Thyroid gland (tissue), 4 donors: ENCODE measurements around the gene MDGA2.

Source experiments
- POLR2A ChIP-seq, 2 donors: fragments of 450-650 bp; IDR thresholded peaks; one replicate each; pipeline ENCODE4 v1.6.1; 2017; ENCODE audit warnings: antibody characterized with exemption in 2 of 2, mild to moderate bottlenecking in 2 of 2, moderate library complexity in 1 of 2
- TF ChIP-seq, protein P1 (sequence below), 6 experiments: fragments of 200-600 bp in 3 of 6; fragments of 450-650 bp in 3 of 6; sonication (generic) in 3 of 6; IDR thresholded peaks; one replicate each; pipeline ENCODE4 v1.5.1; 2016 to 2019; ENCODE audit warnings: antibody characterized with exemption in 6 of 6, mild to moderate bottlenecking in 2 of 6, inconsistent platforms in 1 of 6, moderate library complexity in 1 of 6

DNA sequence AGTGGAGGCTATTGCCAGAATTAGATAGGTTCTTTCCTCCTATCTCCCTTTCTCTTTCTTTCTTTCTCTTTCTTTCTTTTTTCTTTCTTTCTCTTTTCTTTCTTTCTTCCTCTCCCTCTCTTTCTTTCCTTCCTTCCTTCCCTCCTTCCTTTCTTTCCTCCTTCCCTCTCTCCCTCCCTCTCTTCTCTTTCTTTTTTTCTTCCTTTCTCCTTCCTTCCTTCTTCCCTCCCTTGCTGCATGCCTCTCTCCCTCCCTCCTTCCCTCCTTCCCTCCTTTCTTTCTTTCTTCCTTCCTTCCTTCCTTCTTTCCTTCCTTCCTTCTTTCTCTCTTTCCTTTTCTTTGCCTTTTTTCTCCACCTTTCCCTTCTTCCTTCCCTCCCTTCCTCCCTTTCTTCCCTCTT lies 16.4 kb upstream of the MDGA2 start:
- TF ChIP-seq, protein P1, sequence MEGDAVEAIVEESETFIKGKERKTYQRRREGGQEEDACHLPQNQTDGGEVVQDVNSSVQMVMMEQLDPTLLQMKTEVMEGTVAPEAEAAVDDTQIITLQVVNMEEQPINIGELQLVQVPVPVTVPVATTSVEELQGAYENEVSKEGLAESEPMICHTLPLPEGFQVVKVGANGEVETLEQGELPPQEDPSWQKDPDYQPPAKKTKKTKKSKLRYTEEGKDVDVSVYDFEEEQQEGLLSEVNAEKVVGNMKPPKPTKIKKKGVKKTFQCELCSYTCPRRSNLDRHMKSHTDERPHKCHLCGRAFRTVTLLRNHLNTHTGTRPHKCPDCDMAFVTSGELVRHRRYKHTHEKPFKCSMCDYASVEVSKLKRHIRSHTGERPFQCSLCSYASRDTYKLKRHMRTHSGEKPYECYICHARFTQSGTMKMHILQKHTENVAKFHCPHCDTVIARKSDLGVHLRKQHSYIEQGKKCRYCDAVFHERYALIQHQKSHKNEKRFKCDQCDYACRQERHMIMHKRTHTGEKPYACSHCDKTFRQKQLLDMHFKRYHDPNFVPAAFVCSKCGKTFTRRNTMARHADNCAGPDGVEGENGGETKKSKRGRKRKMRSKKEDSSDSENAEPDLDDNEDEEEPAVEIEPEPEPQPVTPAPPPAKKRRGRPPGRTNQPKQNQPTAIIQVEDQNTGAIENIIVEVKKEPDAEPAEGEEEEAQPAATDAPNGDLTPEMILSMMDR (IDR thresholded peaks at IDR 0.05) = no peak
- TF ChIP-seq POLR2A (IDR thresholded peaks at IDR 0.05) = no peak
